ENCODE data around the gene VWA5B2.
A peak's percentile ranks its signal among the peaks of the same experiment; 100 is the strongest.

Gene VWA5B2

GRCh38 chr3:184229394-184230080 lies at the start of gene VWA5B2:
Gene VWA5B2, plus strand, starts transcription at chr3:184229585. Its CDS starts 944 bp downstream, at chr3:184230529.
- no peak for TF ChIP-seq POLR2A (IDR thresholded peaks at IDR 0.05; ENCODE audit: low read depth, low read length)
- DNase-seq (ENCODE audit: insufficient read length, low spot score) (peak; percentile 99), FAIRE-seq (no peak)

- DNase-seq (ENCODE audit: insufficient read length, low spot score) (peak; percentile 84), FAIRE-seq (peak; percentile 52)
- no peak for TF ChIP-seq POLR2A (IDR thresholded peaks at IDR 0.05; ENCODE audit: low read depth, low read length)
Measured at GRCh38 chr3:184180165-184180564, 49.2 kb upstream of the VWA5B2 start.

GRCh38 chr3:184181596-184181995 lies 47.8 kb upstream of the VWA5B2 start:
- no peak for TF ChIP-seq POLR2A (IDR thresholded peaks at IDR 0.05; ENCODE audit: low read depth, low read length)
- FAIRE-seq (no peak), DNase-seq (ENCODE audit: insufficient read length, low spot score) (no peak)

GRCh38 chr3:184183679-184184078 lies 45.7 kb upstream of the VWA5B2 start:
- no peak for TF ChIP-seq POLR2A (IDR thresholded peaks at IDR 0.05; ENCODE audit: low read depth, low read length)
- no peak for FAIRE-seq

GRCh38 chr3:184184546-184185230 lies 44.7 kb upstream of the VWA5B2 start:
- TF ChIP-seq POLR2A (IDR thresholded peaks at IDR 0.05; ENCODE audit: low read depth, low read length): no peak
- FAIRE-seq (no peak), DNase-seq (ENCODE audit: insufficient read length, low spot score) (no peak)

More at GRCh38 chr3:184183679-184184078, 45.7 kb upstream of the VWA5B2 start:
- DNase-seq (ENCODE audit: insufficient read length, low spot score): no peak

GRCh38 chr3:184185461-184186183 lies 43.8 kb upstream of the VWA5B2 start:
- no peak for TF ChIP-seq POLR2A (IDR thresholded peaks at IDR 0.05; ENCODE audit: low read depth, low read length)
- peak; percentile 83 for FAIRE-seq

GRCh38 chr3:184186184-184186901 lies 43.0 kb upstream of the VWA5B2 start, which contains the start of gene ABCF3:
Gene ABCF3, plus strand, starts transcription at chr3:184186199. Its CDS starts 9 bp downstream, at chr3:184186208.
- peak; percentile 73; the same call in 1 of the 2 replicates for TF ChIP-seq POLR2A (IDR thresholded peaks at IDR 0.05; ENCODE audit: low read depth, low read length)
- FAIRE-seq (no peak), DNase-seq (ENCODE audit: insufficient read length, low spot score) (peak; percentile 48)

More at GRCh38 chr3:184185461-184186183, 43.8 kb upstream of the VWA5B2 start:
- peak; percentile 96 for DNase-seq (ENCODE audit: insufficient read length, low spot score)

- TF ChIP-seq POLR2A (IDR thresholded peaks at IDR 0.05; ENCODE audit: low read depth, low read length): no peak
- no peak for FAIRE-seq
- DNase-seq (ENCODE audit: insufficient read length, low spot score): no peak
Measured at GRCh38 chr3:184186902-184187207, 42.5 kb upstream of the VWA5B2 start.

- no peak for TF ChIP-seq POLR2A (IDR thresholded peaks at IDR 0.05; ENCODE audit: low read depth, low read length)
- DNase-seq (ENCODE audit: insufficient read length, low spot score): no peak
- no peak for FAIRE-seq
Measured at GRCh38 chr3:184188080-184188479, 41.3 kb upstream of the VWA5B2 start.

GRCh38 chr3:184189421-184189820 lies 40.0 kb upstream of the VWA5B2 start:
- no peak for TF ChIP-seq POLR2A (IDR thresholded peaks at IDR 0.05; ENCODE audit: low read depth, low read length)
- FAIRE-seq (no peak), DNase-seq (ENCODE audit: insufficient read length, low spot score) (no peak)

GRCh38 chr3:184192889-184193288 lies 36.5 kb upstream of the VWA5B2 start:
- FAIRE-seq (no peak), DNase-seq (ENCODE audit: insufficient read length, low spot score) (no peak)
- no peak for TF ChIP-seq POLR2A (IDR thresholded peaks at IDR 0.05; ENCODE audit: low read depth, low read length)

GRCh38 chr3:184193991-184194539 lies 35.3 kb upstream of the VWA5B2 start:
- no peak for TF ChIP-seq POLR2A (IDR thresholded peaks at IDR 0.05; ENCODE audit: low read depth, low read length)
- no peak for DNase-seq (ENCODE audit: insufficient read length, low spot score)
- no peak for FAIRE-seq

- FAIRE-seq: no peak
- no peak for DNase-seq (ENCODE audit: insufficient read length, low spot score)
Measured at GRCh38 chr3:184196536-184196935, 32.8 kb upstream of the VWA5B2 start.

More at GRCh38 chr3:184196536-184196935, 32.8 kb upstream of the VWA5B2 start:
- TF ChIP-seq POLR2A (IDR thresholded peaks at IDR 0.05; ENCODE audit: low read depth, low read length): no peak

Measured in H54 (cell line).